OCI-LY7 (cell line): ENCODE measurements around the gene AATK. TPM values are rescaled to one million over a fixed set of nuclear protein-coding genes. Genes with fewer than 3 reads are reported as not detected.
"Not testable (repeated sequence)": the region's sequence is repeated elsewhere in the genome, so short reads cannot be mapped to it uniquely, and the experiment has no call there.

ENCODE experiments used
- BruUV-seq: library from RNA; stranded (reverse); fragments of 400-500 nt; replicated peaks from 2 replicates; lab custom pipeline; 2021; lab: Mats Ljungman, UMichigan
- CTCF ChIA-PET: fragments of 300-600 bp; sonication (Branson Sonifier 250); formaldehyde crosslinking; loops from one replicate; lab custom pipeline; 2022; ENCODE audit warnings: antibody characterized with exemption; ENCODE audit not compliant: unreplicated experiment; lab: Charles Lee
- POLR2A ChIA-PET: fragments of 300-600 bp; sonication (Branson Sonifier 250); formaldehyde crosslinking; loops from one replicate; lab custom pipeline; 2022; ENCODE audit warnings: antibody characterized with exemption; lab: Charles Lee
- DNase-seq: peaks from one replicate; pipeline ENCODE4 v3.0.0-alpha.2; 2015; ENCODE audit warnings: low spot score
- H2AFZ ChIP-seq: fragments of 200-600 bp; sonication (generic), shearing (Covaris generic); 2 replicates; pipeline ENCODE4 v1.6.1; 2014; ENCODE audit warnings: mild to moderate bottlenecking, antibody characterized with exemption, low read length, moderate library complexity
- H3K27ac ChIP-seq: fragments of 200-600 bp; sonication (generic); 2 replicates; pipeline ENCODE4 v1.5.1; 2014; ENCODE audit warnings: mixed run types, low read depth, mild to moderate bottlenecking, moderate library complexity, low read length, inconsistent platforms; ENCODE audit not compliant: poor library complexity, severe bottlenecking
- H3K36me3 ChIP-seq: fragments of 200-600 bp; sonication (generic); 2 replicates; pipeline ENCODE4 v1.6.1; 2014; ENCODE audit warnings: mild to moderate bottlenecking, antibody characterized with exemption, low read length, moderate library complexity, mixed read lengths; ENCODE audit not compliant: insufficient read depth
- H3K4me1 ChIP-seq: fragments of 200-600 bp; sonication (generic); 2 replicates; pipeline ENCODE4 v1.5.1; 2014; ENCODE audit warnings: mild to moderate bottlenecking, low read length; ENCODE audit not compliant: insufficient read depth, poor library complexity, severe bottlenecking
- H3K4me2 ChIP-seq: fragments of 200-600 bp; sonication (generic); 2 replicates; pipeline ENCODE4 v1.6.1; 2014; ENCODE audit warnings: mild to moderate bottlenecking, low read length
- H3K4me3 ChIP-seq: fragments of 200-600 bp; sonication (generic); 2 replicates; pipeline ENCODE4 v1.5.1; 2014; ENCODE audit warnings: mild to moderate bottlenecking, low read depth, low read length; ENCODE audit not compliant: poor library complexity, severe bottlenecking
- H3K79me2 ChIP-seq: fragments of 200-600 bp; sonication (generic); 2 replicates; pipeline ENCODE4 v1.6.1; 2016; ENCODE audit warnings: low read depth, mild to moderate bottlenecking, low read length, moderate library complexity, mixed read lengths; ENCODE audit not compliant: insufficient read depth
- H3K9me2 ChIP-seq: fragments of 200-600 bp; sonication (generic); 2 replicates; pipeline ENCODE4 v1.6.1; 2016; ENCODE audit warnings: mild to moderate bottlenecking, low read length, mixed read lengths; ENCODE audit not compliant: insufficient read depth
- H3K9me3 ChIP-seq: fragments of 200-600 bp; sonication (generic); 2 replicates; pipeline ENCODE4 v1.6.1; 2014; ENCODE audit warnings: mild to moderate bottlenecking, mixed run types, low read length, mixed read lengths
- H4K20me1 ChIP-seq: fragments of 200-600 bp; sonication (generic); 2 replicates; pipeline ENCODE4 v1.6.1; 2014; ENCODE audit warnings: mild to moderate bottlenecking, antibody characterized with exemption, low read length, moderate library complexity, mixed read lengths; ENCODE audit not compliant: insufficient read depth
- CTCF ChIP-seq: fragments of 200-600 bp; sonication (generic); conservative IDR thresholded peaks from 2 replicates; pipeline ENCODE4 v1.5.1; 2014; ENCODE audit warnings: mild to moderate bottlenecking, antibody characterized with exemption, low read length, moderate library complexity, mixed read lengths
- EZH2phosphoT487 ChIP-seq: fragments of 200-600 bp; sonication (generic); IDR thresholded peaks from 2 replicates; pipeline ENCODE4 v1.6.1; 2018; ENCODE audit warnings: low read depth, borderline replicate concordance, mild to moderate bottlenecking, mixed run types, antibody characterized with exemption, low read length, moderate library complexity, mixed read lengths
- intact Hi-C: fragments of 100-400 bp; cut with micrococcal nuclease; formaldehyde crosslinking; loops from one replicate; pipeline ENCODE4 v1.10.0; 2022; ENCODE audit not compliant: unreplicated experiment
- total RNA-seq, 2 experiments: library from RNA; depleted of rRNA in 1 of 2; stranded (reverse); fragments of >200 nt in 1 of 2; shearing (Covaris generic) in 1 of 2; gene quantifications; 2 replicates each; pipeline ENCODE4 v1.2.3, GENCODE V29; 2014 to 2022

AATK gene
- total RNA-seq, 2 experiments from 2014 or later: 0.03 TPM; not detected in 1

GRCh38 chr17:81154961-81155360 lies 11.1 kb downstream of the AATK start:
- Histone ChIP-seq H3K4me2 (no peak overlapping the region), H2AFZ (no peak overlapping the region), H3K79me2 (no peaks in the 10 kb centered on the region), H3K9me2 (no peaks in the 10 kb centered on the region), H3K27ac (no peak overlapping the region), H3K4me3 (no peak overlapping the region), H3K4me1 (no peaks in the 10 kb centered on the region), H3K36me3 (no peaks in the 10 kb centered on the region), H4K20me1 (no peaks in the 10 kb centered on the region), H3K9me3 (no peaks in the 10 kb centered on the region)
- CTCF ChIA-PET: no interaction called here
- no peak for DNase-seq
- POLR2A ChIA-PET: no interaction called here
- BruUV-seq: no TSS peak
- intact Hi-C loops: no loop called here
- no peak for TF ChIP-seq CTCF
- TF ChIP-seq EZH2phosphoT487: no peak

GRCh38 chr17:81154016-81154415 lies 12.0 kb downstream of the AATK start:
- CTCF ChIA-PET: not testable (repeated sequence)

GRCh38 chr17:81153340-81153803 lies 12.6 kb downstream of the AATK start:
- intact Hi-C loops: no loop called here
- H3K36me3 ChIP-seq: no peaks in the 10 kb centered on the region
- no peaks in the 10 kb centered on the region for H3K9me3 ChIP-seq
- no peak for TF ChIP-seq CTCF
- TF ChIP-seq EZH2phosphoT487: no peak
- ChIA-PET POLR2A (no interaction called here), CTCF (no interaction called here)
- no peak for DNase-seq
- H3K4me1 ChIP-seq: no peaks in the 10 kb centered on the region
- H4K20me1 ChIP-seq: no peaks in the 10 kb centered on the region
- H3K27ac ChIP-seq: no peak overlapping the region
- no peak overlapping the region for H3K4me3 ChIP-seq
- H3K4me2 ChIP-seq: no peak overlapping the region; the same call in 1 of the 2 replicates
- H3K9me2 ChIP-seq: no peaks in the 10 kb centered on the region
- no peak overlapping the region for H2AFZ ChIP-seq
- H3K79me2 ChIP-seq: no peaks in the 10 kb centered on the region
- BruUV-seq: no TSS peak

More at GRCh38 chr17:81154016-81154415, 12.0 kb downstream of the AATK start:
- POLR2A ChIA-PET: interaction anchor here (0.6 kb wide), 1 partner anchor 8 kb away, joined by 5 read pairs; no protein-coding TSS in a partner anchor
- H3K4me2 ChIP-seq, intact Hi-C loops, H3K9me2 ChIP-seq, H3K36me3 ChIP-seq, H3K9me3 ChIP-seq, BruUV-seq, H3K4me3 ChIP-seq, DNase-seq, H2AFZ ChIP-seq, H3K27ac ChIP-seq, H3K4me1 ChIP-seq, H4K20me1 ChIP-seq, H3K79me2 ChIP-seq: not testable (repeated sequence)
